Caco-2 (cell line): ENCODE measurements around the gene RGS16. TPM values are rescaled to one million over a fixed set of nuclear protein-coding genes. Genes with fewer than 3 reads are reported as not detected.

ENCODE experiments used
- BruUV-seq: library from RNA; stranded (reverse); fragments of 400-500 nt; replicated peaks from 2 replicates; lab custom pipeline; 2021; lab: Mats Ljungman, UMichigan
- CTCF ChIA-PET: fragments of 300-600 bp; sonication (Branson Sonifier 250); formaldehyde crosslinking; loops from one replicate; lab custom pipeline; 2022; ENCODE audit warnings: antibody characterized with exemption; lab: Charles Lee
- POLR2A ChIA-PET: fragments of 300-600 bp; sonication (Branson Sonifier 250); formaldehyde crosslinking; loops from one replicate; lab custom pipeline; 2022; ENCODE audit warnings: antibody characterized with exemption; lab: Charles Lee
- DNase-seq, 2 experiments: peaks; one replicate each; pipeline versions ENCODE4 v3.0.0 to v3.0.0-alpha.2; 2020 to 2022
- H3K27me3 ChIP-seq: replicated peaks from 2 replicates; pipeline ENCODE4 v1.6.0; 2011; ENCODE audit warnings: low read length; ENCODE audit not compliant: control insufficient read depth, insufficient read depth
- H3K36me3 ChIP-seq: 2 replicates; pipeline ENCODE4 v1.5.1; 2011; ENCODE audit warnings: low read length; ENCODE audit not compliant: control insufficient read depth, insufficient read depth
- H3K4me1 ChIP-seq: fragments of 250-450 bp; sonication (Bioruptor Pico); 2 replicates; pipeline ENCODE4 v1.5.1; 2020; ENCODE audit warnings: mild to moderate bottlenecking
- H3K4me3 ChIP-seq: 2 replicates; pipeline ENCODE4 v1.5.1; 2011; ENCODE audit warnings: low read depth, mild to moderate bottlenecking, control low read depth, low read length
- H3K9me3 ChIP-seq: fragments of 250-450 bp; sonication (Bioruptor Pico); 2 replicates; pipeline ENCODE4 v1.5.1; 2020; ENCODE audit warnings: mild to moderate bottlenecking, moderate library complexity
- H3K27ac Mint-ChIP-seq: one replicate; pipeline ENCODE4 v1.8.0; 2022; ENCODE audit warnings: mixed read lengths; ENCODE audit not compliant: unreplicated experiment
- H3K27me3 Mint-ChIP-seq: one replicate; pipeline ENCODE4 v1.8.0; 2022; ENCODE audit warnings: mixed read lengths; ENCODE audit not compliant: insufficient read depth, unreplicated experiment
- H3K36me3 Mint-ChIP-seq: one replicate; pipeline ENCODE4 v1.8.0; 2022; ENCODE audit warnings: mild to moderate bottlenecking, mixed read lengths; ENCODE audit not compliant: insufficient read depth, unreplicated experiment
- H3K4me1 Mint-ChIP-seq: one replicate; pipeline ENCODE4 v1.8.0; 2022; ENCODE audit warnings: low read depth, mixed read lengths; ENCODE audit not compliant: unreplicated experiment
- H3K4me3 Mint-ChIP-seq: one replicate; pipeline ENCODE4 v1.8.0; 2022; ENCODE audit warnings: mild to moderate bottlenecking, moderate library complexity, mixed read lengths; ENCODE audit not compliant: unreplicated experiment
- H3K9me3 Mint-ChIP-seq: one replicate; pipeline ENCODE4 v1.8.0; 2022; ENCODE audit warnings: mixed read lengths; ENCODE audit not compliant: unreplicated experiment
- intact Hi-C: fragments of 100-400 bp; cut with micrococcal nuclease; formaldehyde crosslinking; loops from one replicate; pipeline ENCODE4 v1.10.0; 2022; ENCODE audit not compliant: unreplicated experiment
- total RNA-seq: library from RNA; stranded (reverse); gene quantifications from 2 replicates; pipeline ENCODE4 v1.2.3, GENCODE V29; 2022
- TF ChIP-seq, protein P1 (sequence below), 2 experiments: fragments of 200-600 bp in 1 of 2; IDR thresholded peaks; 1 replicate in 1 of 2; 2 replicates in 1 of 2; pipeline versions ENCODE4 v1.5.1 to v1.8.0; 2011 to 2022; ENCODE audit warnings: antibody characterized with exemption in 1 of 2, control low read depth in 1 of 2, inconsistent platforms in 1 of 2, low read depth in 1 of 2, low read length in 1 of 2, mild to moderate bottlenecking in 1 of 2, moderate library complexity in 1 of 2; ENCODE audit not compliant: insufficient read depth in 1 of 2, severe bottlenecking in 1 of 2, unreplicated experiment in 1 of 2

RGS16 gene
- total RNA-seq, 1 experiment from 2014 or later: 1.2 TPM

GRCh38 chr1:182625024-182625423, 20.8 kb upstream of the RGS16 start:
- no peak overlapping the region for H3K4me3 Mint-ChIP-seq

GRCh38 chr1:182624577-182624976, 20.4 kb upstream of the RGS16 start:
- Mint-ChIP-seq H3K4me1 (peaks cover 7% of the 10 kb centered on the region), H3K27ac (no peak overlapping the region), H3K27me3 (peaks cover 3% of the 10 kb centered on the region), H3K4me3 (no peak overlapping the region), H3K9me3 (peaks cover 12% of the 10 kb centered on the region), H3K36me3 (no peaks in the 10 kb centered on the region)
- no TSS peak for BruUV-seq
- H3K9me3 ChIP-seq: no peaks in the 10 kb centered on the region
- no peaks in the 10 kb centered on the region for H3K36me3 ChIP-seq
- no peaks in the 10 kb centered on the region; the same call in 1 of the 2 replicates for H3K27me3 ChIP-seq
- H3K4me3 ChIP-seq: no peak overlapping the region
- ChIA-PET POLR2A (no interaction called here), CTCF (interaction anchor here (0.8 kb wide), 1 partner anchor 161 kb away, joined by 4 read pairs; no protein-coding TSS in a partner anchor)
- no peaks in the 10 kb centered on the region for H3K4me1 ChIP-seq
- intact Hi-C loops: no loop called here
- TF ChIP-seq, protein P1, sequence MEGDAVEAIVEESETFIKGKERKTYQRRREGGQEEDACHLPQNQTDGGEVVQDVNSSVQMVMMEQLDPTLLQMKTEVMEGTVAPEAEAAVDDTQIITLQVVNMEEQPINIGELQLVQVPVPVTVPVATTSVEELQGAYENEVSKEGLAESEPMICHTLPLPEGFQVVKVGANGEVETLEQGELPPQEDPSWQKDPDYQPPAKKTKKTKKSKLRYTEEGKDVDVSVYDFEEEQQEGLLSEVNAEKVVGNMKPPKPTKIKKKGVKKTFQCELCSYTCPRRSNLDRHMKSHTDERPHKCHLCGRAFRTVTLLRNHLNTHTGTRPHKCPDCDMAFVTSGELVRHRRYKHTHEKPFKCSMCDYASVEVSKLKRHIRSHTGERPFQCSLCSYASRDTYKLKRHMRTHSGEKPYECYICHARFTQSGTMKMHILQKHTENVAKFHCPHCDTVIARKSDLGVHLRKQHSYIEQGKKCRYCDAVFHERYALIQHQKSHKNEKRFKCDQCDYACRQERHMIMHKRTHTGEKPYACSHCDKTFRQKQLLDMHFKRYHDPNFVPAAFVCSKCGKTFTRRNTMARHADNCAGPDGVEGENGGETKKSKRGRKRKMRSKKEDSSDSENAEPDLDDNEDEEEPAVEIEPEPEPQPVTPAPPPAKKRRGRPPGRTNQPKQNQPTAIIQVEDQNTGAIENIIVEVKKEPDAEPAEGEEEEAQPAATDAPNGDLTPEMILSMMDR (IDR thresholded peaks at IDR 0.05; ENCODE audit: insufficient read depth in 1 of 2, low read depth in 1 of 2, low read length in 1 of 2, severe bottlenecking in 1 of 2, unreplicated experiment in 1 of 2): no peak
- no peak for DNase-seq

More at GRCh38 chr1:182625024-182625423, 20.8 kb upstream of the RGS16 start:
- Mint-ChIP-seq H3K9me3 (peaks cover 12% of the 10 kb centered on the region), H3K27me3 (peaks cover 3% of the 10 kb centered on the region), H3K4me1 (peaks cover 10% of the 10 kb centered on the region), H3K27ac (no peak overlapping the region), H3K36me3 (no peaks in the 10 kb centered on the region)
- TF ChIP-seq, protein P1 (IDR thresholded peaks at IDR 0.05; ENCODE audit: insufficient read depth in 1 of 2, low read depth in 1 of 2, low read length in 1 of 2, severe bottlenecking in 1 of 2, unreplicated experiment in 1 of 2): no peak
- ChIA-PET CTCF (no interaction called here), POLR2A (no interaction called here)
- no peak for DNase-seq
- H3K27me3 ChIP-seq: no peaks in the 10 kb centered on the region; the same call in 1 of the 2 replicates
- intact Hi-C loops: no loop called here
- H3K9me3 ChIP-seq: no peaks in the 10 kb centered on the region
- H3K4me1 ChIP-seq: no peaks in the 10 kb centered on the region
- no peaks in the 10 kb centered on the region for H3K36me3 ChIP-seq
- BruUV-seq: no TSS peak
- no peak overlapping the region for H3K4me3 ChIP-seq

DNA sequence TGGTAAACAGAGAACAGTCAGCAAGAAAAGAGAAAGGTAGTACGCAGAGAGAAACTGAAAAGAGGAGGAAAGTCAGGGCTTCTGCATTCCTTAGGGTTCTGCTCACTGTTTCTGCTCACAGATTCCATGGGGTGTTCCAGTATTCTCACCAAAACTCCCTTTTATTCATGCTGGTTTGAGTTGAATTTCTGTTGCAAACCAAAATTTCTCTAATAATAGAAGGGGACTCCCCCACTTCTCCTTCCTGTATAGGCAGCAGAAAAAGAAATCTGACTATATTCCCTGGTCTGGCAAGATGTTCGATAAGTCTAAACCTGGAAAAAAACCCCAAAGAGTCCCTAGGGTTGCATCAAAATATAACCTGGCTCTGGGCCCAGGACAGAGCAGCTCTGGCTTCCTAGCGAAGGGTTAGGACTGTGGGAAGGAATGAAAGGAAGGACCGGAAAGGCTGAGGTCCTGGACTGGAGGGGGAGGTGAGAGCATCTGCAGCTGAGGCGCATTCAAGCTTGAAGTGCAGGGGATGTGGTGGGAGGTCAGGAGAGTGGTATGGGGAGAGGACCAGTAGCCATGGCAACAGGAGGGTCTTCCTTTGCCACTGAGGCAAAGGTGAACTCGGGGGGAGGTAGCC, 18.8 kb upstream of the RGS16 start:
- no peaks in the 10 kb centered on the region for H3K36me3 Mint-ChIP-seq
- no peaks in the 10 kb centered on the region for H3K4me1 Mint-ChIP-seq
- intact Hi-C loops: no loop called here
- no peak for DNase-seq
- TF ChIP-seq, protein P1 (IDR thresholded peaks at IDR 0.05; ENCODE audit: insufficient read depth in 1 of 2, low read depth in 1 of 2, low read length in 1 of 2, severe bottlenecking in 1 of 2, unreplicated experiment in 1 of 2): no peak
- Histone ChIP-seq H3K9me3 (no peaks in the 10 kb centered on the region), H3K27me3 (no peaks in the 10 kb centered on the region; the same call in 1 of the 2 replicates), H3K4me1 (no peaks in the 10 kb centered on the region), H3K36me3 (no peaks in the 10 kb centered on the region), H3K4me3 (no peak overlapping the region)
- peaks cover 3% of the 10 kb centered on the region for H3K27me3 Mint-ChIP-seq
- CTCF ChIA-PET: no interaction called here
- POLR2A ChIA-PET: no interaction called here
- H3K27ac Mint-ChIP-seq: no peak overlapping the region
- BruUV-seq: no TSS peak
- H3K9me3 Mint-ChIP-seq: peaks cover 12% of the 10 kb centered on the region
- no peak overlapping the region for H3K4me3 Mint-ChIP-seq
